ENCODE data around the gene SUPT5H.
A peak's percentile ranks its signal among the peaks of the same experiment; 100 is the strongest.

SUPT5H gene

DNA sequence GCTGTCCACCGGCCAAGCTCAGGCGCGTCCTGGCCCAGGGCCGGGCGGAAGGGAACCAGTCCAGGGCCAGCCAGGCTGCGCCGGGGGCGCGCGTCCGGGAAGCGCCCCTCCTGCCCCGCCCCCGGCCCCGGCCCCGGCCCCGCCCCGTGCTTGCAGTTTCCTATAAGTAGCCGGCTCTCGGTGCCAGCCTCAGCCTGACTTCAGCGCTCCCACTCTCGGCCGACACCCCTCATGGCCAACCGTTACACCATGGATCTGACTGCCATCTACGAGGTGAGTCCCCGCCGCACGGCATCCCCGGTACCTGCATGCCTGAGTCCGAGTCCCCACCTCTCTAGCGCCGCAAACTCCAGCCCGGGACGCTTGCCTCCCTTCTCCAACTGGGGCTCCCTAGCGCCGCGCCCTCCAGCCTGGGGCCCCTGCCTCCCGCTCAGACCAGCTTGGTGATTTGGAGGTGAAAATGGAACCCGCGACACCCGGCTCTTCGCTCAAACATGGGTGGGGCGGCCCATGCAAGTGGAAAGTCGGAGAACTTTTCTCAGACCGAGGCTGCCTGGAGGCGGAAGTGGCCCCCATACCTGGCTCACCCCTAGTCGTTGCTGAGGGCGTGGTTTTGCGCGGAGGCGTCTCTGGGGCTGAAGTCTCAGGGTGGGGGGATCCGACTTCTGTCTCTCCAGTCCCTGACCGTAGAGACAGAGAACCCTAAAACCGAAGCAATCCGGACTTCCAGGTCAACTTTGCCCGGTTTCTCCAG lies 38.5 kb upstream of the SUPT5H start, which contains the start of gene ZFP36:
Gene ZFP36 (plus strand): TSS at position 192 of the 754 bp plus-strand sequence. CDS start 58 bp downstream, at position 250.
- peak; percentile 86 for DNase-seq (ENCODE audit: low spot score)
- in situ Hi-C loops (cut with MboI; ENCODE audit: low sequenced_read_pairs, unreplicated experiment), result no loop called here
- TF ChIP-seq, protein P1, sequence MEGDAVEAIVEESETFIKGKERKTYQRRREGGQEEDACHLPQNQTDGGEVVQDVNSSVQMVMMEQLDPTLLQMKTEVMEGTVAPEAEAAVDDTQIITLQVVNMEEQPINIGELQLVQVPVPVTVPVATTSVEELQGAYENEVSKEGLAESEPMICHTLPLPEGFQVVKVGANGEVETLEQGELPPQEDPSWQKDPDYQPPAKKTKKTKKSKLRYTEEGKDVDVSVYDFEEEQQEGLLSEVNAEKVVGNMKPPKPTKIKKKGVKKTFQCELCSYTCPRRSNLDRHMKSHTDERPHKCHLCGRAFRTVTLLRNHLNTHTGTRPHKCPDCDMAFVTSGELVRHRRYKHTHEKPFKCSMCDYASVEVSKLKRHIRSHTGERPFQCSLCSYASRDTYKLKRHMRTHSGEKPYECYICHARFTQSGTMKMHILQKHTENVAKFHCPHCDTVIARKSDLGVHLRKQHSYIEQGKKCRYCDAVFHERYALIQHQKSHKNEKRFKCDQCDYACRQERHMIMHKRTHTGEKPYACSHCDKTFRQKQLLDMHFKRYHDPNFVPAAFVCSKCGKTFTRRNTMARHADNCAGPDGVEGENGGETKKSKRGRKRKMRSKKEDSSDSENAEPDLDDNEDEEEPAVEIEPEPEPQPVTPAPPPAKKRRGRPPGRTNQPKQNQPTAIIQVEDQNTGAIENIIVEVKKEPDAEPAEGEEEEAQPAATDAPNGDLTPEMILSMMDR (IDR thresholded peaks at IDR 0.05; ENCODE audit: borderline replicate concordance, control extremely low read depth, extremely low read depth, insufficient read depth, missing control alignments), result no peak

DNA sequence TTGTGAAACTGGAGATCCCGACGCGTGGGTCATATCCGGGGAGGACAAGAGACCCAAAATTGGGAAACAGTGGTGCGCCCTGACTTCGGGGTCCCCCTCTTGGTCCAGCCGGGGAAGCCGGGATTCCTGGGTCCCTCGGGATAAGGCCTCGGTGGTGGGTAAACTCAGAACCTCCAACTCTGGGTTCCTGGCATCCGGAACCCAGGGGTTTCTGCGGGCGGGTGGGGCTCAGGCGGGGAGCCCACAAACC lies 38.0 kb upstream of the SUPT5H start:
- no peak for DNase-seq (ENCODE audit: low spot score)
- in situ Hi-C loops (cut with MboI; ENCODE audit: low sequenced_read_pairs, unreplicated experiment), result no loop called here
- TF ChIP-seq, protein P1 (IDR thresholded peaks at IDR 0.05; ENCODE audit: borderline replicate concordance, control extremely low read depth, extremely low read depth, insufficient read depth, missing control alignments), result no peak

DNA sequence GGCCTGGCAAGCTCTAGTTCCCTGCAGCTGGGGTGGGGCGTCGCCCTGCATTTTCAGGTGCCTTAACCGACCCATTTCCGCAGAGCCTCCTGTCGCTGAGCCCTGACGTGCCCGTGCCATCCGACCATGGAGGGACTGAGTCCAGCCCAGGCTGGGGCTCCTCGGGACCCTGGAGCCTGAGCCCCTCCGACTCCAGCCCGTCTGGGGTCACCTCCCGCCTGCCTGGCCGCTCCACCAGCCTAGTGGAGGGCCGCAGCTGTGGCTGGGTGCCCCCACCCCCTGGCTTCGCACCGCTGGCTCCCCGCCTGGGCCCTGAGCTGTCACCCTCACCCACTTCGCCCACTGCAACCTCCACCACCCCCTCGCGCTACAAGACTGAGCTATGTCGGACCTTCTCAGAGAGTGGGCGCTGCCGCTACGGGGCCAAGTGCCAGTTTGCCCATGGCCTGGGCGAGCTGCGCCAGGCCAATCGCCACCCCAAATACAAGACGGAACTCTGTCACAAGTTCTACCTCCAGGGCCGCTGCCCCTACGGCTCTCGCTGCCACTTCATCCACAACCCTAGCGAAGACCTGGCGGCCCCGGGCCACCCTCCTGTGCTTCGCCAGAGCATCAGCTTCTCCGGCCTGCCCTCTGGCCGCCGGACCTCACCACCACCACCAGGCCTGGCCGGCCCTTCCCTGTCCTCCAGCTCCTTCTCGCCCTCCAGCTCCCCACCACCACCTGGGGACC lies 37.6 kb upstream of the SUPT5H start:
- no peak for DNase-seq (ENCODE audit: low spot score)
- TF ChIP-seq, protein P1 (IDR thresholded peaks at IDR 0.05; ENCODE audit: borderline replicate concordance, control extremely low read depth, extremely low read depth, insufficient read depth, missing control alignments), result no peak
- in situ Hi-C loops (cut with MboI; ENCODE audit: low sequenced_read_pairs, unreplicated experiment), result no loop called here

DNA sequence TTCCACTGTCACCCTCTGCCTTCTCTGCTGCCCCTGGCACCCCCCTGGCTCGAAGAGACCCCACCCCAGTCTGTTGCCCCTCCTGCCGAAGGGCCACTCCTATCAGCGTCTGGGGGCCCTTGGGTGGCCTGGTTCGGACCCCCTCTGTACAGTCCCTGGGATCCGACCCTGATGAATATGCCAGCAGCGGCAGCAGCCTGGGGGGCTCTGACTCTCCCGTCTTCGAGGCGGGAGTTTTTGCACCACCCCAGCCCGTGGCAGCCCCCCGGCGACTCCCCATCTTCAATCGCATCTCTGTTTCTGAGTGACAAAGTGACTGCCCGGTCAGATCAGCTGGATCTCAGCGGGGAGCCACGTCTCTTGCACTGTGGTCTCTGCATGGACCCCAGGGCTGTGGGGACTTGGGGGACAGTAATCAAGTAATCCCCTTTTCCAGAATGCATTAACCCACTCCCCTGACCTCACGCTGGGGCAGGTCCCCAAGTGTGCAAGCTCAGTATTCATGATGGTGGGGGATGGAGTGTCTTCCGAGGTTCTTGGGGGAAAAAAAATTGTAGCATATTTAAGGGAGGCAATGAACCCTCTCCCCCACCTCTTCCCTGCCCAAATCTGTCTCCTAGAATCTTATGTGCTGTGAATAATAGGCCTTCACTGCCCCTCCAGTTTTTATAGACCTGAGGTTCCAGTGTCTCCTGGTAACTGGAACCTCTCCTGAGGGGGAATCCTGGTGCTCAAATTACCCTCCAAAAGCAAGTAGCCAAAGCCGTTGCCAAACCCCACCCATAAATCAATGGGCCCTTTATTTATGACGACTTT lies 36.8 kb upstream of the SUPT5H start:
- in situ Hi-C loops (cut with MboI; ENCODE audit: low sequenced_read_pairs, unreplicated experiment), result no loop called here
- no peak for DNase-seq (ENCODE audit: low spot score)
- TF ChIP-seq, protein P1 (IDR thresholded peaks at IDR 0.05; ENCODE audit: borderline replicate concordance, control extremely low read depth, extremely low read depth, insufficient read depth, missing control alignments), result no peak

DNA sequence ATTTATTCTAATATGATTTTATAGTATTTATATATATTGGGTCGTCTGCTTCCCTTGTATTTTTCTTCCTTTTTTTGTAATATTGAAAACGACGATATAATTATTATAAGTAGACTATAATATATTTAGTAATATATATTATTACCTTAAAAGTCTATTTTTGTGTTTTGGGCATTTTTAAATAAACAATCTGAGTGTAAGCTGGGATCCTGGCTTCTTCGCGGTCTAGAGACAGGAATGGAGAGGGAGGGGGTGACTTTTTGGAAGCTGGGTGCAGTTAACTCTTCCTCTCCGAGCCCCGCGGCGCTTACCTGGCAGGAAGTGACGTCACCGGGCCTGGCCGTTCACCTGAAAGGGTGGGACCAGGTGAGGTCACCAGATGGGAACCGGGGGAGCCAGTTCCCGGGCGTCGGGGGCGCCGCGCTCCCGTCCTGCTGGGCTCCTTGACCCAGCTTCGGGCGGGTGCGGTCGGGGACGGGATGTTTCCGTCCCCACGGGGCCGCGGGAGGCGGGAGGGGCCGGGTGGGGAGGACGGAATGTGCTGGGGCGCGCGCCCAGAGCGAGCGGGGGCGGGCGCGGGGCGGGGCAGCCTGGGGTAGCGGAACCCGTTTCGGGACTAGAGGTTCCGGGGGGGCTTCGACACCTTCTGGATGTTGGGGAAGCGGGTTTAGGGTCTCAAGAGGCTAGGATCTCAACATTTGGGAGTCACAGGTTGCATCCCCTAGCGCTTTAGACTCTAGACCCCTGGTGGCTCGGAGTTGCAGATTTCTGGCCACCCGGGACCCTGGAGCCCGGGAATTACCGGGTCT lies 36.0 kb upstream of the SUPT5H start:
- DNase-seq (ENCODE audit: low spot score), result peak; percentile 62
- TF ChIP-seq, protein P1 (IDR thresholded peaks at IDR 0.05; ENCODE audit: borderline replicate concordance, control extremely low read depth, extremely low read depth, insufficient read depth, missing control alignments), result no peak
- in situ Hi-C loops (cut with MboI; ENCODE audit: low sequenced_read_pairs, unreplicated experiment), result no loop called here
